SK-N-SH (cell line): ENCODE data around the gene RASA1. TPM values are rescaled to one million over a fixed set of nuclear protein-coding genes. Genes with fewer than 3 reads are reported as not detected.

Experiments used
- CTCF ChIA-PET: fragments of 300-600, 350-600 bp; formaldehyde crosslinking; extraction: SDS; loops from one replicate; lab custom pipeline; 2021; lab: Yijun Ruan, JAX
- POLR2A ChIA-PET: fragments of 350-600 bp; sonication (Branson Sonifier 250); formaldehyde crosslinking; extraction: SDS; loops from one replicate; lab custom pipeline; 2020; ENCODE audit warnings: antibody characterized with exemption, inconsistent platforms; lab: Yijun Ruan, JAX
- DNase-seq: peaks from one replicate; pipeline ENCODE4 v3.0.0; 2012
- H2AFZ ChIP-seq: fragments of 200-600 bp; sonication (generic); 2 replicates; pipeline ENCODE4 v1.8.1; 2016; ENCODE audit warnings: antibody characterized with exemption, mild to moderate bottlenecking, low read depth
- H3F3A ChIP-seq: fragments of 200-600 bp; sonication (generic); replicated peaks from 2 replicates; pipeline ENCODE3; 2016; ENCODE audit warnings: antibody characterized with exemption, mild to moderate bottlenecking; ENCODE audit not compliant: insufficient read depth
- H3K27ac ChIP-seq, 2 experiments: fragments of 200-500 bp in 1 of 2; fragments of 200-600 bp in 1 of 2; sonication (Bioruptor generic) in 1 of 2; sonication (generic), shearing (Covaris generic) in 1 of 2; 2 replicates each; pipeline versions ENCODE4 v1.5.1 to v1.6.1; 2014 to 2016; ENCODE audit warnings: low read depth in 2 of 2, inconsistent platforms in 1 of 2, low read length in 1 of 2, mild to moderate bottlenecking in 1 of 2, mixed read lengths in 1 of 2
- H3K27me3 ChIP-seq: fragments of 200-600 bp; sonication (generic), shearing (Covaris generic); 2 replicates; pipeline ENCODE4 v1.6.1; 2016; ENCODE audit warnings: mixed run types; ENCODE audit not compliant: insufficient read depth
- H3K36me3 ChIP-seq, 2 experiments: fragments of 200-500 bp in 1 of 2; fragments of 200-600 bp in 1 of 2; sonication (Bioruptor generic) in 1 of 2; sonication (generic) in 1 of 2; replicated peaks in 1 of 2; 2 replicates each; pipeline versions ENCODE3 to v1.5.1; 2014 to 2016; ENCODE audit warnings: low read length in 1 of 2, mild to moderate bottlenecking in 1 of 2; ENCODE audit not compliant: insufficient read depth in 2 of 2, control insufficient read depth in 1 of 2
- H3K4me1 ChIP-seq, 2 experiments: fragments of 200-500 bp in 1 of 2; fragments of 200-600 bp in 1 of 2; sonication (Bioruptor generic) in 1 of 2; sonication (generic), shearing (Covaris generic) in 1 of 2; 2 replicates each; pipeline versions ENCODE4 v1.5.1 to v1.6.1; 2014 to 2016; ENCODE audit warnings: low read depth in 1 of 2, low read length in 1 of 2, mixed run types in 1 of 2; ENCODE audit not compliant: insufficient read depth in 2 of 2, control insufficient read depth in 1 of 2
- H3K4me2 ChIP-seq: fragments of 200-600 bp; sonication (generic), shearing (Covaris generic); 2 replicates; pipeline ENCODE4 v1.6.1; 2017; ENCODE audit warnings: mixed run types
- H3K4me3 ChIP-seq, 2 experiments: fragments of 200-500 bp in 1 of 2; fragments of 200-600 bp in 1 of 2; sonication (Bioruptor generic) in 1 of 2; sonication (generic), shearing (Covaris generic) in 1 of 2; 2 replicates each; pipeline versions ENCODE4 v1.5.1 to v1.8.1; 2014 to 2016; ENCODE audit warnings: low read depth in 2 of 2, inconsistent platforms in 1 of 2, low read length in 1 of 2, mild to moderate bottlenecking in 1 of 2, mixed read lengths in 1 of 2, moderate library complexity in 1 of 2
- H3K79me2 ChIP-seq: fragments of 200-600 bp; sonication (generic); 2 replicates; pipeline ENCODE4 v1.8.1; 2017; ENCODE audit warnings: mild to moderate bottlenecking; ENCODE audit not compliant: insufficient read depth
- H3K9ac ChIP-seq: fragments of 200-600 bp; sonication (generic); 2 replicates; pipeline ENCODE4 v1.6.1; 2017; ENCODE audit warnings: mixed run types
- H3K9me2 ChIP-seq: fragments of 200-600 bp; sonication (generic); 2 replicates; pipeline ENCODE4 v1.6.1; 2017; ENCODE audit warnings: mixed run types
- H3K9me3 ChIP-seq: fragments of 200-600 bp; sonication (generic); 2 replicates; pipeline ENCODE4 v1.6.1; 2017; ENCODE audit warnings: mixed run types, mild to moderate bottlenecking, moderate library complexity
- H4K20me1 ChIP-seq: fragments of 200-600 bp; sonication (generic); 2 replicates; pipeline ENCODE4 v1.6.1; 2017; ENCODE audit warnings: mild to moderate bottlenecking, mixed run types; ENCODE audit not compliant: insufficient read depth
- ELF1 ChIP-seq: IDR thresholded peaks from 2 replicates; pipeline ENCODE4 v1.4.0; 2012
- EP300 ChIP-seq, 2 experiments: IDR thresholded peaks; 2 replicates each; pipeline versions ENCODE4 v1.4.0 to v1.6.1; 2012; ENCODE audit warnings: borderline replicate concordance in 1 of 2, low read depth in 1 of 2, low read length in 1 of 2
- FOSL2 ChIP-seq: IDR thresholded peaks from 2 replicates; pipeline ENCODE4 v1.4.0; 2012; ENCODE audit warnings: low read depth, mild to moderate bottlenecking, moderate library complexity, borderline replicate concordance
- GABPA ChIP-seq: IDR thresholded peaks from 2 replicates; pipeline ENCODE4 v1.4.0; 2012; ENCODE audit warnings: low read depth, mild to moderate bottlenecking
- GATA2 ChIP-seq: sonication (generic); formaldehyde crosslinking; IDR thresholded peaks from 2 replicates; pipeline ENCODE4 v1.5.0; 2020; ENCODE audit warnings: mild to moderate bottlenecking, missing genetic modification reagents
- JUND ChIP-seq: IDR thresholded peaks from 2 replicates; pipeline ENCODE4 v1.4.0; 2012
- MAX ChIP-seq: IDR thresholded peaks from 2 replicates; pipeline ENCODE4 v1.4.0; 2012; ENCODE audit warnings: low read depth
- NRF1 ChIP-seq: IDR thresholded peaks from 2 replicates; pipeline ENCODE4 v1.6.1; 2012; ENCODE audit warnings: low read depth, mild to moderate bottlenecking, low read length
- PBX3 ChIP-seq: IDR thresholded peaks from 2 replicates; pipeline ENCODE4; 2012
- POLR2AphosphoS5 ChIP-seq: IDR thresholded peaks from 2 replicates; pipeline ENCODE4 v1.6.1; 2012; ENCODE audit warnings: low read depth, low read length
- RAD21 ChIP-seq: IDR thresholded peaks from 2 replicates; pipeline ENCODE4 v1.6.1; 2012; ENCODE audit warnings: mild to moderate bottlenecking, low read length
- REST ChIP-seq: IDR thresholded peaks from 2 replicates; pipeline ENCODE4 v1.6.1; 2012; ENCODE audit warnings: mild to moderate bottlenecking, low read depth, low read length, moderate library complexity
- RXRA ChIP-seq: IDR thresholded peaks from 2 replicates; pipeline ENCODE4 v1.4.0; 2012; ENCODE audit warnings: low read depth, mild to moderate bottlenecking, borderline replicate concordance
- SIN3A ChIP-seq: IDR thresholded peaks from 2 replicates; pipeline ENCODE4 v1.6.1; 2012; ENCODE audit warnings: low read depth, mild to moderate bottlenecking, low read length, moderate library complexity, borderline replicate concordance
- SMC3 ChIP-seq: IDR thresholded peaks from 2 replicates; pipeline ENCODE4 v1.6.1; 2012; ENCODE audit warnings: low read depth, low read length, improper control_type of control experiment
- TAF1 ChIP-seq: IDR thresholded peaks from 2 replicates; pipeline ENCODE4 v1.6.1; 2012; ENCODE audit warnings: low read depth, mild to moderate bottlenecking, low read length, moderate library complexity, borderline replicate concordance
- TEAD4 ChIP-seq: IDR thresholded peaks from 2 replicates; pipeline ENCODE4 v1.4.0; 2012; ENCODE audit warnings: mild to moderate bottlenecking, borderline replicate concordance; ENCODE audit not compliant: insufficient read depth
- WGBS: methylation state at CpG from one replicate; pipeline ENCODE4 v1.1.6; 2017; ENCODE audit warnings: low lambda C conversion rate; 5-methylcytosine and 5-hydroxymethylcytosine counted together
- polyA plus RNA-seq, 3 experiments: library from polyadenylated mRNA; depleted of rRNA; stranded (reverse); fragments of >200 nt; gene quantifications; 2 replicates each; pipeline ENCODE4 v1.2.3, GENCODE V29; 2012

The RASA1 gene
- polyA plus RNA-seq, 1 of the 3 experiments (the other 2 are of a cell fraction): 49.1 TPM

GRCh38 chr5:87233143-87233542, 34.5 kb upstream of the RASA1 start:
- CTCF ChIA-PET: interaction anchor here (0.8 kb wide), 1 partner anchor 14 kb away, joined by 4 read pairs; no protein-coding TSS in a partner anchor
- 89% methylated on average over 2 of the region's 2 CpGs for WGBS
- TF ChIP-seq EP300 (IDR thresholded peaks at IDR 0.05; ENCODE audit: borderline replicate concordance in 1 of 2, low read depth in 1 of 2, low read length in 1 of 2) (no peak), TEAD4 (no peak), SIN3A (no peak), GATA2 (no peak), RAD21 (no peak), GABPA (no peak), JUND (no peak), ELF1 (no peak), RXRA (no peak), MAX (no peak), PBX3 (no peak), FOSL2 (no peak), NRF1 (no peak), REST (no peak), SMC3 (no peak), POLR2AphosphoS5 (no peak), TAF1 (no peak)

More at GRCh38 chr5:87233143-87233542, 34.5 kb upstream of the RASA1 start:
- Histone ChIP-seq H3K27me3 (no peaks in the 10 kb centered on the region), H3K4me3 (no peak overlapping the region), H4K20me1 (no peaks in the 10 kb centered on the region), H3K4me1 (peaks cover 0 to 9% of the 10 kb centered on the region in 2 experiments; a peak in 1 of 4 replicates), H3K9me3 (no peaks in the 10 kb centered on the region), H3K9me2 (no peaks in the 10 kb centered on the region), H3K4me2 (no peak overlapping the region), H3K9ac (no peak overlapping the region), H3F3A (peaks cover 3% of the 10 kb centered on the region), H3K36me3 (no peaks in the 10 kb centered on the region), H3K79me2 (no peaks in the 10 kb centered on the region), H2AFZ (no peak overlapping the region), H3K27ac (no peak overlapping the region)
- DNase-seq: no peak
- POLR2A ChIA-PET: no interaction called here
